ENCODE measurements around the gene TRPT1.
A peak's percentile ranks its signal among the peaks of the same experiment; 100 is the strongest.

- TF ChIP-seq, protein P1, sequence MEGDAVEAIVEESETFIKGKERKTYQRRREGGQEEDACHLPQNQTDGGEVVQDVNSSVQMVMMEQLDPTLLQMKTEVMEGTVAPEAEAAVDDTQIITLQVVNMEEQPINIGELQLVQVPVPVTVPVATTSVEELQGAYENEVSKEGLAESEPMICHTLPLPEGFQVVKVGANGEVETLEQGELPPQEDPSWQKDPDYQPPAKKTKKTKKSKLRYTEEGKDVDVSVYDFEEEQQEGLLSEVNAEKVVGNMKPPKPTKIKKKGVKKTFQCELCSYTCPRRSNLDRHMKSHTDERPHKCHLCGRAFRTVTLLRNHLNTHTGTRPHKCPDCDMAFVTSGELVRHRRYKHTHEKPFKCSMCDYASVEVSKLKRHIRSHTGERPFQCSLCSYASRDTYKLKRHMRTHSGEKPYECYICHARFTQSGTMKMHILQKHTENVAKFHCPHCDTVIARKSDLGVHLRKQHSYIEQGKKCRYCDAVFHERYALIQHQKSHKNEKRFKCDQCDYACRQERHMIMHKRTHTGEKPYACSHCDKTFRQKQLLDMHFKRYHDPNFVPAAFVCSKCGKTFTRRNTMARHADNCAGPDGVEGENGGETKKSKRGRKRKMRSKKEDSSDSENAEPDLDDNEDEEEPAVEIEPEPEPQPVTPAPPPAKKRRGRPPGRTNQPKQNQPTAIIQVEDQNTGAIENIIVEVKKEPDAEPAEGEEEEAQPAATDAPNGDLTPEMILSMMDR (IDR thresholded peaks at IDR 0.05): peak in 3 of 7 experiments; percentile 8 to 22 (median 22)
- peak; percentile 66 to 90 (median 86) for TF ChIP-seq POLR2A (IDR thresholded peaks at IDR 0.05)
These were observed at the start of gene TRPT1, which contains the start of gene NUDT22 for GRCh38 chr11:64225608-64226506.
